Panc1 (cell line): ENCODE measurements around the gene ATXN1L. TPM values are rescaled to one million over a fixed set of nuclear protein-coding genes. Genes with fewer than 3 reads are reported as not detected.

Source experiments
- ATAC-seq: fragments of 200-7000 bp; cut with Tn5 transposase; 2 replicates; pipeline ENCODE4 v1.9.1; 2020; ENCODE audit warnings: mild to moderate bottlenecking, moderate library complexity
- BruUV-seq: library from RNA; stranded (reverse); fragments of 400-500 nt; replicated peaks from 2 replicates; lab custom pipeline; 2021; lab: Mats Ljungman, UMichigan
- CTCF ChIA-PET: fragments of 300-600 bp; sonication (Branson Sonifier 250); formaldehyde crosslinking; loops from one replicate; lab custom pipeline; 2022; ENCODE audit warnings: antibody characterized with exemption; lab: Charles Lee
- POLR2A ChIA-PET: fragments of 300-600 bp; sonication (Branson Sonifier 250); formaldehyde crosslinking; loops from one replicate; lab custom pipeline; 2022; ENCODE audit warnings: antibody characterized with exemption; lab: Charles Lee
- DNase-seq: peaks from one replicate; pipeline ENCODE4 v3.0.0-alpha.2; 2010; ENCODE audit warnings: low read depth, low spot score
- H3K27ac ChIP-seq: 2 replicates; pipeline ENCODE4 v1.5.1; 2011; ENCODE audit warnings: mild to moderate bottlenecking, low read length, inconsistent platforms
- H3K27me3 ChIP-seq: fragments of 200-500 bp; sonication (Bioruptor generic); 2 replicates; pipeline ENCODE4 v1.6.0; 2014; ENCODE audit warnings: low read length, inconsistent platforms; ENCODE audit not compliant: control insufficient read depth, insufficient read depth
- H3K36me3 ChIP-seq: fragments of 200-500 bp; sonication (Bioruptor generic); 2 replicates; pipeline ENCODE4 v1.5.1; 2014; ENCODE audit warnings: inconsistent platforms, mild to moderate bottlenecking, low read length, moderate library complexity; ENCODE audit not compliant: control insufficient read depth, insufficient read depth
- H3K4me1 ChIP-seq: 2 replicates; pipeline ENCODE4 v1.5.1; 2011; ENCODE audit warnings: inconsistent platforms, mild to moderate bottlenecking, low read length, moderate library complexity; ENCODE audit not compliant: control insufficient read depth, insufficient read depth
- H3K4me3 ChIP-seq, 2 experiments: 2 replicates each; pipeline ENCODE4 v1.5.1; 2011 to 2012; ENCODE audit warnings: low read depth in 2 of 2, low read length in 2 of 2, mild to moderate bottlenecking in 2 of 2, inconsistent platforms in 1 of 2, moderate library complexity in 1 of 2
- H3K9me3 ChIP-seq: fragments of 200-500 bp; sonication (Bioruptor generic); 2 replicates; pipeline ENCODE4 v1.5.1; 2014; ENCODE audit warnings: low read depth, mild to moderate bottlenecking, inconsistent platforms, low read length, moderate library complexity; ENCODE audit not compliant: control insufficient read depth, insufficient read depth
- CTCF ChIP-seq: fragments of 450-650 bp; IDR thresholded peaks from 2 replicates; pipeline ENCODE4 v1.5.1; 2017; ENCODE audit warnings: mild to moderate bottlenecking
- POLR2AphosphoS5 ChIP-seq: IDR thresholded peaks from 2 replicates; pipeline ENCODE4 v1.6.1; 2012; ENCODE audit warnings: mild to moderate bottlenecking, low read depth, low read length, moderate library complexity
- REST ChIP-seq, 2 experiments: IDR thresholded peaks; 2 replicates each; pipeline ENCODE4 v1.6.1; 2011 to 2012; ENCODE audit warnings: low read depth in 2 of 2, control low read depth in 1 of 2, low read length in 1 of 2, mild to moderate bottlenecking in 1 of 2, moderate library complexity in 1 of 2; ENCODE audit not compliant: insufficient read depth in 1 of 2
- SIN3A ChIP-seq: IDR thresholded peaks from 2 replicates; pipeline ENCODE4 v1.6.1; 2012; ENCODE audit warnings: low read depth, mild to moderate bottlenecking, low read length, moderate library complexity, borderline replicate concordance; ENCODE audit not compliant: insufficient read depth
- TCF7L2 ChIP-seq: IDR thresholded peaks from 2 replicates; pipeline ENCODE4 v1.6.1; 2011; ENCODE audit warnings: mild to moderate bottlenecking, low read depth, low read length, inconsistent platforms
- in situ Hi-C: cut with HindIII; loops from 2 replicates; pipeline ENCODE4 v1.10.0; 2016; ENCODE audit warnings: low sequenced_read_pairs, low pct_unique_long_range_greater_than_20kb
- intact Hi-C: fragments of 100-400 bp; cut with micrococcal nuclease; formaldehyde crosslinking; loops from one replicate; pipeline ENCODE4 v1.10.0; 2022; ENCODE audit not compliant: unreplicated experiment
- total RNA-seq: library from RNA; stranded (reverse); gene quantifications from one replicate; pipeline ENCODE4 v1.2.1, GENCODE V29; 2021; ENCODE audit not compliant: unreplicated experiment

ATXN1L gene
- total RNA-seq, 1 experiment from 2014 or later = 17.3 TPM

GRCh38 chr16:71883849-71884638 is 38.3 kb downstream of the ATXN1L start, which contains the start of gene ZNF821:
Gene ZNF821, minus strand, starts transcription at chr16:71884182. Its CDS starts 4,236 bp downstream, at chr16:71879946.
- Histone ChIP-seq H3K36me3 (no peaks in the 10 kb centered on the region), H3K27ac (peak within 1 kb of the TSS; percentile 65), H3K9me3 (no peaks in the 10 kb centered on the region), H3K27me3 (no peaks in the 10 kb centered on the region), H3K4me1 (peaks cover 6% of the 10 kb centered on the region), H3K4me3 (peak within 1 kb of the TSS; percentile 77 to 80)
- no TSS peak for BruUV-seq
- POLR2A ChIA-PET = no interaction called here
- peak; percentile 62 for TF ChIP-seq CTCF
- TF ChIP-seq SIN3A = no peak
- no peak for TF ChIP-seq POLR2AphosphoS5
- 0 out of 4 replicates have a peak, but pooled peaks of 1 of the 2 experiments have one; percentile 17 for TF ChIP-seq REST (IDR thresholded peaks at IDR 0.05; ENCODE audit: insufficient read depth in 1 of 2, low read depth in 2 of 2, low read length in 1 of 2)
- no peak for TF ChIP-seq TCF7L2
- ATAC-seq (peak; percentile 81), DNase-seq (no peak)
- in situ Hi-C loops (no loop called here), intact Hi-C loops (no loop called here)
- CTCF ChIA-PET = interaction anchor here (0.6 to 2.3 kb wide), 4 partner anchors 29 to 77 kb away, joined by 4 to 10 read pairs (median 6); no protein-coding TSS in a partner anchor

- TF ChIP-seq REST (IDR thresholded peaks at IDR 0.05; ENCODE audit: insufficient read depth in 1 of 2, low read depth in 2 of 2, low read length in 1 of 2) (no peak), SIN3A (no peak), TCF7L2 (no peak), CTCF (no peak), POLR2AphosphoS5 (no peak)
- in situ Hi-C loops (no loop called here), intact Hi-C loops (no loop called here)
- ATAC-seq (no peak), DNase-seq (no peak)
- H3K9me3 ChIP-seq = no peaks in the 10 kb centered on the region
- POLR2A ChIA-PET = no interaction called here
- no peaks in the 10 kb centered on the region for H3K36me3 ChIP-seq
- CTCF ChIA-PET = no interaction called here
- no peaks in the 10 kb centered on the region for H3K27me3 ChIP-seq
- H3K4me3 ChIP-seq = no peak overlapping the region
- no TSS peak for BruUV-seq
- peaks cover 6% of the 10 kb centered on the region for H3K4me1 ChIP-seq
- no peak overlapping the region for H3K27ac ChIP-seq
Observed at GRCh38 chr16:71885261-71885650, 39.5 kb downstream of the ATXN1L start.
